Middle frontal gyrus (tissue), 1 donor: ENCODE measurements around the gene GPBP1.

Experiments
- DNase-seq: peaks from one replicate; pipeline ENCODE4 v3.0.0-alpha.2; 2015; ENCODE audit warnings: low spot score; ENCODE audit errors: extremely low spot score

The GPBP1 gene

DNA sequence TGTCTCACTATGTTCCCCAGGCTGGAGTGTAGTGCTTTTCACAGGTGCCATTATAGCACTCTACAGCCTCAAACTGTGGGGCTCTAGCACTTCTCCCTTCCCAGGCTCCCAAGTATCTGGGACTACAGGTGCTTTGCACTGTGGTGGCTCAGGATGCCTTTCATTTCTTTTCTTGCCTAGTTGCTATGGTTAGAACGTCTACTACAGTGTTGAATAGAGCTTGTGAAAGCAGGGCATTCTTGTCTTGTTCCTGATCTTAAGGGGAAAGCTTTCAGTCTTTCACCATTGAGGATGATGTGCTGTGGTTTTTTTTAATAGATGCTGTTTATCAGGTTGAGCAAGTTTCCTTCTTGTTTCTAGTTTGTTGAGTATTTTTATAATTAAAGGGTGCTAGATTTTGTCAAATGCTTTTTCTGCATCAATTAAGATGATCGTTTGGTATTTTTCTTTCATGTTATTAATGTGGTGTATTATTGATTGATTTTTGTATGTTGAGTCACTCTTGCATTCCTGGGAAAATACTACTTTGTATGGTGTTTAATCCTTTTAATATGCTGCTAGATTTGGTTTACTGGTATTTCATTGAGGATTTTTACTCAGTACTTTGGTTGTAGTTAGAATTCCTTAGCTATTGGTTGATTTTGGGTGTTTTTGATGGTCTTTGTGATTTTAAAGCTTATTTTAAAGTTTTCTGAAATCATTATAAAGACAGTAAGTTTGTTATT lies 35.6 kb downstream of the GPBP1 start:
- DNase-seq: no peak

DNA sequence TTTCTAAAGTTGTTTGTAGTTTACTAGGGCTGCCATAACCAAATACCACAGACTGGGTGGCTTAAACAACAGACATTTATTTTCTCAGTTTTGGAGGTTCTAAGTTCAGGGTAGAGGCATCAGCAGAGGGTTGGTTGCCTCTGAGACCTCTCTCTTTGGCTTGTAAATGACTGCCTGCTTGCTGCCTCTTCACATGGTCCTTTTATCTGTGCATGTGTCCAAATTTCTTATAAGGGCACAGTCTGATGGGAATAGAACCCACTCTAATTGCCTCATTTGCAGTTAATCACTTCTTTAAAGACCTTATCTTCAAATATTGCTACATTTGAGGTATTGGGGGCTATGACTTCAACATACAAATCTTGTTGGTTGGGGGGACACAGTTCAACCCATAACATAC lies 36.8 kb downstream of the GPBP1 start:
- no peak for DNase-seq

DNA sequence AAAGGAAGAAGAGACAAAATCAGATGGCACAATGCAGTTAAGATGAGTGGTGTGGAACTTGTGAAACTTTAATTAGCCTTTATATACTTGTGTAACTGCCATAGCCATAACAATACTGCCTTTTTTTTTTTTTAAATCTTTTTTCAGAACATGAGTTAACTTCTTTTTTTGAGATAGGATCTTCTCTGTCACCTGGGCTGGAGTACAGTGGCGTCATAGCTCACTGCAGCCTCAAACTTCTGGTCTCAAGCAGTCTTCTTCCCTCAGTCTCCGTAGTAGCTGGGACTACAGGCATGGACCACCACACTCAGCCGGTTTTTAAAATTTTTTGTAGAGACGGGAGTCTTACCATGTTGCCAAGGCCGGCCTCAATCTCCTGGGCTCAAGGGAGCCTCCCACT lies 37.2 kb downstream of the GPBP1 start:
- DNase-seq: no peak

DNA sequence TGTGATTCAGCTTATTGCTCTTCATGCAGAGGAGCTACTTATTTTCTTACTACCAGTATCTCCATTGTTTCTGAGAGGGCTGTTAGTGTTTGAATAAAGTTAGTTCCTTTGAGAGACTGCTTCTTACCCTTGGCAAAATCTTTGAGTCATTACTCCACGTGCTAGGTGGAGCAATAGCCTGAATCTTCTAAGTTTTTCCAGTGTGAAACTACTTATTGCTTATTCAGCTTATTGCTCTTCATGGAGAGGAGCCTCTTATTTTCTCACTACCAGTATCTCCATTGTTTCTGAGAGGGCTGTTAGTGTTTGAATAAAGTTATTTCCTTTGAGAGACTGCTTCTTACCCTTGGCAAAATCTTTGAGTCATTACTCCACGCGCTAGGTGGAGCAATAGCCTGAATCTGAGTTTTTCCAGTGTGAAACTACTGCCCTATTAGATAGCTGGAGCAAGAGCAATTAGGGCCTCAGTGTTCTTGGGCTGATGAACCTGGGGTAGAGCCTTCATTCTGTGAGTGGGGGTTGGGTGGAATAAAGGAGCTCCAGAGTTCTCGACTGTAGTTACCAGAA lies 41.9 kb downstream of the GPBP1 start:
- no peak for DNase-seq

DNA sequence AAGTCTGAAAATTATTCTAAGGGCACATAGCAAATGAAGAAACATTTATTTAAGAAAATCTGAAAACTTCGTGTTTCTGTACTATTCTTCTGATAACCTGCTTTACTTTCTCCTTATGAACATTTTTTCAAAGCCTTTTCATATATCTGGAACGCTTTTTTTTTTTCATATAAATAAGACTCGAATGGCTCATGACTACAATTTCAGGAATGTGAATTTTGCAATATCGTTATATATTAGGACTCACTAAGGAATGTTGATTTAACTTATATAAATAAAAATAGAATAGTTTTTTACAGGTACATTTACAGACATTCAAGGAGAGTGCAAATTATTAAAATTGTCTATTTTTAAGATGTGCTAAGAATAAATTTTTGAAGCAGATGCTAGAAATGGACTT lies 42.9 kb downstream of the GPBP1 start:
- no peak for DNase-seq

DNA sequence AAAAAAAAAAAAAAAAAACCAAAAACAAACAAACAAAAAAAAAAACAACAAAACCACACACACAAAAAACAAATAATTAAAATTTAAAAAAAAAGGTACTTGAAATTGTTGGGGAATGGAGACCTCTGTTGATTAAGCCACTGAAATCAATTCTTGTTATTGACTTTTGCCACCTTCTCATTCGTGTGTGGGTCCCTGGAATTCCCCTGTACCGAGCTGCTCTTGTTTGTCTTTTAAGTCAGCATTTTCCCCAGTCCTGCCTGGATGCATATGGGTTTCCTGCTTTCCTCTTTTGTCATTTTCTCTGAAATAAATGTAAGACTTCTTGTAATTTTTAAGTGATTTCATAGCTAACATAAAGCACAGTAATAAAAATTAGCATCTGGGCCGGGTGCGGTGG lies 45.5 kb downstream of the GPBP1 start:
- DNase-seq: no peak

DNA sequence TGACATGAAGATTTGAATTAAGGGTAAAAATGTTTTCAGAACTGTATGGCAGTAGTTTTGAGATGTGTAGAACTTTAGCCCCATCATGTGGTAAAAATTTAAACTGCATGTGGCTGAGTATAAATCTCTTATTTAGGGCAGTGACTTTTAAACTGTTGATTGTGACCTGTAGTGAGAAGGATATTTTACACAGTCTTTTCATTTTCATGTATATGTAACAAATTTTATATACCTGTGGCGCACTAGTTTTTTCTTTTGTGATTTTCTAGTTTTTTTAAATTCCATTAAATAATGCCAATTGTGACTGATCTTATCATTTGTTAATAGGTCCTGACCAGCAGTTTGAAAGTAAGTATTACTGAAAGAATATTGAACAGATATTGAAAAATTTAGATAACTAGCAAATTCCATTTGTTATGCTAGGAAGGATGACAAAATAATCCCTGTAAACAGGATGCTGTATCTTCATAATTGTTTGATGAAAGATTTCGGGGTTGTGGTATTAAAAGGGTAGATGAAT lies 47.2 kb downstream of the GPBP1 start:
- peak; percentile 69 for DNase-seq

DNA sequence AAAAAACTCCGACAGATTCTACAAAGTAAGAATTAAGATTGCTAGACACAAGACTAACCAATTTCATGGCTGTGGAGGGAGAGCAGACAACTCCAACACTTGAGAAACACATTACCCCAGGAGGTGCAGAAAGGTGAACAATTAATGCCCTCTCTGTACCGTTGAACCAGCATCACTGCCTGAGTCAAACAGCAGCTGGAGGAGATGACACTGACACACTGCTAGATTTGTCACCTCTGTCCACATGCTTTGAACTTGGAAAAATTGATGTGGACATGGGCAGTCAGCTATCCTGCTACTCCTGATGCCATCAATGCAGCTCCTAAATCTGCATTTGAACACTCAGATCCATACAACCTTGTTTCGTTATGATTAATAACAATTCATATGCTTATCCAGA lies 51.7 kb downstream of the GPBP1 start:
- no peak for DNase-seq

DNA sequence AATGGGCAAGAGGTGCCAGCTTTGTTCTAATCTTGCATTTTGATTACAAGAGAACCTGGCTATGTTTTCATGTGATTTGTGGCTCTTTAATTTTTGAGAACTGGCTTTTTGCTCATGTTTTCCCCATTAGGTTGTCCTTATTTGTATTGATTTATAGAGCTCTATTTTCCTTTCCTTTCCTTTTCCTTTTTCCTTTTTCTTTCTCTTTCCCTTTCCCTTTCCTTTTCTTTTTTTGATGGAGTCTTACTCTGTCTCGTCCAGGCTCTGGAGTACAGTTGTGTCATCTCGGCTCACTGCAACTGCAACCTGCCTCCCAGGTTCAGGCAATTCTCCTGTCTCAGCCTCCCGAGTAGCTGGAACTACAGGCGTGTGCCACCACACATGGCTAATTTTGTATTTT lies 55.5 kb downstream of the GPBP1 start:
- no peak for DNase-seq

DNA sequence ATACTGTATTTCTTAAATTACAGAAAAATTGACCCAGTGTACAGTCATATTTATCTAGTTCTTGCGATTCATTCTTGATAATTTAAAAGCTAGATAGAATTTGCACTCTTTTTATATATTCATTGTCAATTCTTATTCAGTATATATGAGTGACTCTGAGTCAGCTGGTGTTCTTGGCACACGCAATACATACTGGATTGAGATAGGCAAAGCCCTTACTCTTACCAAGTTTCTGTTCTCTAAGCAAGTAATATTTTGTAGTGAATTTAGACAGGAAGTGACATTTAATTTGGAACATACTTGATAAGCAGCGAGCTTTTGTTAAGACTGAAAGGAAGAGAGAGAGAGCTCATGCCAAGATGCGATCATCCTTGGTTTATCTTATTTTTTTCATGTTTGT lies 57.7 kb downstream of the GPBP1 start:
- DNase-seq: no peak

DNA sequence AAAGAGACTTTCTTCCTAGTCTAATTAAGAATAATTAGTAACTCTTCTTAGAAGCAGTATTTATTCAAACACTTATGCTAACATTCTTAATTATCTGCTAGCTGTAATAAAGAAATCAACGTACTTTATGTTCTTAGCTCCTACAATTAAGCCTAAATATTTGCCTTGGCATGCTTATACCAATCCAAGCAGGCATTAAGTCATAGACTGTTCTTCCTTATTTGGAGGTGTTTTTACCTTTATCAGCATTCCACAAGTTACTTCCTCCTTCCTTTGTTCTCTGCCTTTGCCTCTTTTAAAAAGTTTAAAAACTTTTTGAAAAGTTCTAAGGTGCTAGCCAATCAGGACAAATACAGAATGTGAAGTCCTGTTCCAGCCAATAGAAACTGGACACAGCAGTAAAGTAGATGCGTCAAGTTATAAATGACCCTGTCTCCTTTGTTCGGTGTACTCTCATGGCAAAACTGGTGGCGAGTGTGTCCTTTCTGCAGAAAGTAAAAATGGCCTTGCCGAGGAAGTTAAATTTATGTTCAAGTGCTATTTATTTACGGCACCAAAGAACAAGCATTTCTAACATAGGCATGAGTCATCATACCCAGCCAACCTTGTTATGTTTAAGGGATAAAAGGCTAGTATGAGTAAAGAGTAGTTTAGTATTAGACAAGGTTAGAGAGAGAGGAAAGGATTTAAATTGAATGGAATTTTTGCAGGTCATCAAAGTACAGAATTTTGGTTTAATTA lies 58.6 kb downstream of the GPBP1 start:
- DNase-seq: no peak

DNA sequence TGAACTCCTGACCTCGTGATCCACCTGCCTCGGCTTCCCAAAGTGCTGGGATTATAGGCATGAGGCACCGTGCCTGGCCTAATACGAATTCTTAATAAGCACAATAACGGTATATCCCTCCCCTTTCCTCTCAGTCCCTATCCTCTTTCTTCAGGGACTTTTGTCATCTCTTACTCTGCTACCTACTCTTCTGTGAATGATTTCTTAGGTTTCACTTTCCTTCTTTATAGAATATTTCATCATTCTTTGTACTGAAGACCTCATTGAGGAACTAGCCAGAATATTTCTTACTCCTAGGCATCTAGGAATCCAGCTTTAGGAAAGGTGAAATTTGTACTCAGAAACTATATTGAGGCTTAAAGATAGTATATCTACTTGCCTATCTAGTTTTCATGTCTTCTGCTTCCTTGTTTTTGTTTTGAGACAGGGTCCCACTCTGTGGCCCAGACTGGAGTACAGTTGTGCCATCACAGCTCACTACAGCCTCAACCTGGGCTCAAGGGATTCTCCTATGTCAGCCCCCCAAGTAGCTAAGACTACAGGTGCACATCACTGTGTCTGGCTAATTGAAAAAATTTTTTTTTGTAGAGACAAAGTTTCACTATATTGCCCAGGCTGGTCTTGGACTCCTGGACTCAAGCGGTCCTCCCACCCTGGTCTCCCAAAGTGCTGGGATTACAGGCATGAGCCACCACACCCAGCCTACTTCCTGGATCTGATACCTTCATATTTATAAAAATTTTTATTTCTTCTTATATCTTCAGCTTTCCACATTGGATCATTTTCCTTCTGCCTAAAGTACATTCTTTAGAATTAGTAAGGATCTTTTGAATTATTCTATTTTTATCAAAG lies 69.7 kb downstream of the GPBP1 start:
- DNase-seq: no peak

DNA sequence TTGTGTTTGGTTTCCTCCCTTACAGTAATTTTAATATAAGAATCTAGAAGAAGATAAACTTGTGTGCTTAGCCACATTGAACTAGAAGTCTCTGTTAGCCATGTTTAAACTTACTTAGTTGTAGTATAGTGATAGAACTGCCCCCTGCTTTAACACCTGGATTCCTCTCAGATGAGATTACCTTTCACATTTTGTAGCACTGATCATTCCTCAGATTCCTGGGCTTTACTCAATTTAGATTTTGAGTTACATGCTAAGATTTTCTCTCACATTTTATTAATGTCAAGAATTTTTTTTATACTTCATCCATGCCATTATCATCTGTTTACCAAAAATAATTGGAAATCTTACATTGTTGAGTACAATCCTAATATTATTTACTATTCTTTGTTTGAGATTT lies 70.5 kb downstream of the GPBP1 start:
- DNase-seq: no peak

DNA sequence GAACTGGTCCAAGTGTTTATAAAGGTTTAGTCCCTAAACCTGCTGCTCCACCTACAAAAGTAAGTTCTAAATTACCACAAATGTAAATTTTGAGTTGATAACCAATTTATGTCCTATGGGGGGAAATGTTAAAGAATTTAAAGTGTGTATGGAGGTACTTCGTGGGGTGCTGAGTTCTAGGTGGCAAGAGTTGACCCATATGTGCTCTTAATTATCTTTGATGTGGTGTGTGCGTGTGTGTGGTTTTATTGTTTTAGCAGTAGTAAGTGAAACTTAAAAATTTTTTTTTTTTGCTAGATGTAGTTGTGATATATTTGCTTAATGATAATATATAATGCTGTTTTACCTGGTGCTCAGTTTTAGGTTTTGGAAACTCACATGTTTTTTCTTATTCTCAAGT lies 72.6 kb downstream of the GPBP1 start:
- DNase-seq: no peak

DNA sequence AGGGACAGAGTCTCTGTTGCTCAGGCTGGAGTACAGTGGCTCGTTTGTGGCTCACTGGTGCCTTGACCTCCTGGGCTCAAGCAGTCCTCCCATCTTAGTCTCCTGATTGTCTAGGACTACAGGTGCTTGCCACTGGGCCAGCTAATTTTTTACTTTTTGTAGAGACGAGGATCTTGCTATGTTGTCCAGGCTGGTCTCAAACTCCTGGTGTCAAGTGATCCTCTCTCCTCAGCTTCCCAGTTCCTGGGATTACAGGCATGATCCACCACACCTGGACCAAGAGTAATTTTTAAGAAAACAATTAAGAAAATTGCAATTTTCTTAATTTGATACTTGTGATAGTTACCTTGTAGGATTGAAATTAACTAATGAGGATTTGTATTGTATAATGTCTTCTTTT lies 73.9 kb downstream of the GPBP1 start:
- no peak for DNase-seq

DNA sequence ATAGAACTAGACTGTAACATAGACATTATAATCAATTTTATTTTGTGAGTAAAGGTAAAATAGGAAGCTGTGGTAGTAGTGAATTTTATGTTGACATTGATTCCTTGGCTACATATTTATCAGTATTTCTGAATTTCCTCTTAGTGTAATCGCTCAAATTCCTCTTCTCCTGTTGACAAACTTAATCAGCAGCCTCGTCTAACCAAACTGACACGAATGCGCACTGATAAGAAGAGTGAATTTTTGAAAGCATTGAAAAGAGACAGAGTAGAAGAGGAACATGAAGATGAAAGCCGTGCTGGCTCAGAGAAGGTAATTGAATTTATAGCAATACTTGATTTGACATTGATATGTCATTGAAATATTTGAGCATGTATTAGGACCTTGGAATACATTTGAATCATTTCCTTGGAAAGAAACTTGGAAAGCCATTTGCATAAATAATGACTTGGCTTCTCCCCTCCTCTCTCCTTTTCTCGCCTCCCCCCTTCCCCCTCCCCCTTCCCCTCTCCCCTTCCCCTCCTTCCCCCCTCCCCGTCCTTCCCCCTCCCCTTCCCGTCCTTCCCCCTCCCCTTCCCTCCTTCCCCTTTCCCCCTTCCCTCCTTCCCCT lies 75.5 kb downstream of the GPBP1 start:
- DNase-seq: no peak

DNA sequence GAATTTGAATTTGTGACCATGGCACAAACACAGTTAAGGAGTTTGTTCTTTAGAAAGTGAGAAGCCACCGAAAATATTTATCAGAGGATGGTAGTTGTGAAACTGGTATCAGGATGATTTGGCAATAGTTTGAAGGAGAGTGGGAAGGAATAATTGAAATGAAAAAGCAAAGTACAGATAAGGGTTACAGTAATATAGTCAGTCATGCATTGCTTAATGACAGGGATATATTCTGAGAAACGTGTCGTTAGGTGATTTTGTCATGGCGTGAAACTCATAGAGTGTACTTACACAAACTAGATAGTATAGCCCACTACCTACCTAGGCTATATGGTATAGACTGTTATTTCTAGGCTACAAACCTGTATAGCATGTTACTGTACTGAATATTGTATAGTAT lies 84.2 kb downstream of the GPBP1 start:
- DNase-seq: no peak

DNA sequence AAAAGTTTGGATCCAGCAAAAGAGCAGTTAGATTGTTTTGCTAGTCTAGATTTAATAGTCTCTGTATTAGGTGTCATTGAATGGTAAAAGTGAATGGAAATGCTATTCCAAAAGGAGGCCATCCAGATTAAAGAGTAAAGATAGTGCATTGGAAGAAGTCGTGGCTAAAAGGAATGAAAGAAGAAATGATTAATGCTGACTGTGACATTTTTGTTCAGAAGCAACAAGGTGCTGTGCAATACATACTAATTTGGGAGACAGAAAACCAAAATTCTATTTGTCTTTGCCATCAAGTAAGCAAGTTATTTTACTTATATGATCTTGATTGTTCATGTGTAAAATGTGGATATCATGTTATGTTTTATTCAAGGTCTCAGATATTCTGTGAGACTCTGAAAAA lies 85.1 kb downstream of the GPBP1 start:
- DNase-seq: no peak

DNA sequence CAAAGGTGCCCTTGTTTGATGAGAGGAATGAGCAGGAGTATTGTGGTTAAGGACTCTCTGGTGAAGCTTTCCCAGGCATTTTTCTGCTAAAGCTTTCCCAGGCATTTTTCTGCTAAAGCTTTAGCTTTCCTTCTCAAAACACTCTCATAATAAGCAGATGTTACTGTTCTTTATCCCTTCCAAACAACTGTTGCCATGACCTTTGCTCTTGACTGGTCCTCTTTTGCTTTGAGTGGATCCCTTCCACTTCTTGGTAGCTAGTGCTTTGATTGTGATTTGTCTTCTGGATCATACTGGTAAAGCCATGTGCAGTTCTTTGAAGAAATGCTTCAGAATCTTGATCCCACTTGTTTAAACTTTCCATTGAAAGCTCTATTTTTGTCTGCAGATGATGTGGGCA lies 85.8 kb downstream of the GPBP1 start:
- DNase-seq: no peak

DNA sequence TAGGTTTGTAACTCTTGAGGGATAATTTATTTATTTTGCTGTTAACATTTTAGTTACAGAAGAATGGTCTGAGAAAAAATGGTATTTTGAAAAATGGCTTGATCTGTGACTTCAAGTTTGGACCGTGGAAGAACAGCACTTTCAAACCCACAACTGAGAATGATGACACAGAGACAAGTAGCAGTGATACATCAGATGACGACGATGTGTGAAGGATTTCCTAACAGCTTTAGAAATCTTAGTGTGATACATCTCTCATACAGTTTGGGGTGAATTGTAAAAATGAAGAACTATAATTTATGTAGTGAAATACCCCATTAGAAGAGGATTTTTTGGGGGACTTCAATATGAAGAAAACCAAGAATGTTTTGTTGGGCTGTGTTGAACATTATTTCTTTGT lies 88.7 kb downstream of the GPBP1 start:
- DNase-seq: no peak

DNA sequence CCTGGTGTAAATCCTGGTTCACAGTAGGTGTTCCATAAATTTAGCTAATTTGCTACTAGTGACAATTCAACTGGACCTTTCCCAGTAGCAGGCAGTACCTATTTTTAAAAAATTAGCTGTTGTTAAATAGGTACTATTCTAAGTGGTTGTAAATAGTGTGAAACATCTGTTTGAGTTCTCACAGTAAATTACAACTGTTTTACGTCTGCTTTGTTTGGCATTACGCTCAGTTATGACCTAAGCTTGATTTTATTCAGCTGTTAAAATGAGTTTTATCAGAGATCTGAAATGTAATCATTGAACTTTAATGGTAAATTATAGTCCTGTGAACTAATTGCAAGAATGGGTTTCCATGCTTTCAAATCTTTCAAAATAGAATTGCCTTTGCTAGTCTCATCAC lies 93.9 kb downstream of the GPBP1 start:
- no peak for DNase-seq
